Fibroblast of the aortic adventitia (primary cell): ENCODE results near the gene NFIA. TPM values are rescaled to one million over a fixed set of nuclear protein-coding genes. Genes with fewer than 3 reads are reported as not detected.
A peak's percentile ranks its signal among the peaks of the same experiment; 100 is the strongest.

Source experiments
- DNase-seq: peaks from one replicate; pipeline ENCODE4 v3.0.0-alpha.2; 2010; ENCODE audit warnings: low read depth
- H3K4me3 ChIP-seq: 2 replicates; pipeline ENCODE4 v1.5.1; 2011; ENCODE audit warnings: low read depth, mild to moderate bottlenecking, control low read depth, low read length, moderate library complexity
- CTCF ChIP-seq: IDR thresholded peaks from 2 replicates; pipeline ENCODE4 v1.5.1; 2011; ENCODE audit warnings: mild to moderate bottlenecking, low read length, control low read depth, inconsistent platforms; ENCODE audit not compliant: insufficient read depth
- total RNA-seq: library from RNA; depleted of rRNA; stranded (reverse); fragments of >200 nt; gene quantifications from 2 replicates; pipeline ENCODE4 v1.2.3, GENCODE V29; 2012; ENCODE audit warnings: low replicate concordance

Gene NFIA
- total RNA-seq, 1 donor: 32.0 TPM

- no peak overlapping the region for H3K4me3 ChIP-seq
- no peak for TF ChIP-seq CTCF
- no peak for DNase-seq
Measured at GRCh38 chr1:61400997-61401396, 318.6 kb downstream of the NFIA start.

- TF ChIP-seq CTCF: no peak
- no peak overlapping the region for H3K4me3 ChIP-seq
- DNase-seq: peak; percentile 62
Measured at GRCh38 chr1:61403679-61404596, 321.6 kb downstream of the NFIA start.

- DNase-seq: no peak
- TF ChIP-seq CTCF: no peak
- H3K4me3 ChIP-seq: no peak overlapping the region
Measured at GRCh38 chr1:61404597-61405376, 322.4 kb downstream of the NFIA start.

GRCh38 chr1:61406467-61406866 is 324.1 kb downstream of the NFIA start:
- H3K4me3 ChIP-seq: no peak overlapping the region
- DNase-seq: no peak
- TF ChIP-seq CTCF: no peak

- no peak overlapping the region for H3K4me3 ChIP-seq
- TF ChIP-seq CTCF: no peak
- no peak for DNase-seq
Measured at GRCh38 chr1:61412601-61413000, 330.2 kb downstream of the NFIA start.

- H3K4me3 ChIP-seq: no peak overlapping the region
- TF ChIP-seq CTCF: no peak
Measured at GRCh38 chr1:61419196-61419595, 336.8 kb downstream of the NFIA start.

More at GRCh38 chr1:61419196-61419595, 336.8 kb downstream of the NFIA start:
- DNase-seq: no peak
